Measurements from ENCODE around the gene DLG2. TPM values are rescaled to one million over a fixed set of nuclear protein-coding genes. Genes with fewer than 3 reads are reported as not detected.

DLG2 gene
- total and polyA plus RNA-seq, 2 of the 4 experiments (the other 2 are of a cell fraction), result 0.31 to 0.36 TPM

DNA sequence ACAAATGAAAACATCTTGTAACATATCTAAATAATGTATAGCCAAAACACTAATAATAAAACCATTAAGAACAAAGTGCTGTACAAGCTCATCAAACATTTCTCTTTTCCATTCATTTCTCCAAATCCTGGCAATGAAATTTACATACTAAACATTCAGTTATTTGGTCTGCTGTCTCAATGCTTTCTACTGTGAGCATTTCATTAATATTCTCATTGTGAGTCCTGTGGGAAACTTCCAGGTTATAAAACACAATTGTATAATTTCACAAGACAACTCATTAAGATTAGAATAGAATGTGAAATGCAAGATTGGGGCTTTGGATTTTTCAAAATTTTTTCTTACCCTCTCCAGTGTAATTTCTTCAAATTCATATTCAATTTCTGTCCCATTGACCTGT, 1464.0 kb downstream of the DLG2 start:
- Histone ChIP-seq H3K4me3 (ENCODE audit: insufficient read depth, low read depth, low read length) (no peak overlapping the region), H2AK9ac (replicated peaks; ENCODE audit: low read depth, low read length, poor library complexity) (no peak overlapping the region), H2BK20ac (ENCODE audit: low read depth, low read length) (no peak overlapping the region), H3K14ac (replicated peaks; ENCODE audit: low read depth, low read length) (no peak overlapping the region), H4K91ac (ENCODE audit: insufficient read depth, low read depth, low read length) (no peak overlapping the region), H2BK120ac (ENCODE audit: low read depth, low read length) (no peak overlapping the region), H4K8ac (ENCODE audit: low read depth in 2 of 2, low read length in 2 of 2) (no peak overlapping the region), H3K4me2 (ENCODE audit: low read depth, low read length) (no peak overlapping the region), H3K23ac (ENCODE audit: low read depth, low read length) (no peak overlapping the region), H3K18ac (ENCODE audit: low read depth, low read length) (no peak overlapping the region), H3K9me1 (ENCODE audit: insufficient read depth, low read length) (no peaks in the 10 kb centered on the region), H4K20me1 (ENCODE audit: insufficient read depth, low read length) (no peaks in the 10 kb centered on the region), H3K9ac (ENCODE audit: low read depth, low read length) (no peak overlapping the region), H3K9me3 (ENCODE audit: control insufficient read depth, insufficient read depth, low read length) (no peaks in the 10 kb centered on the region), H2AFZ (replicated peaks; ENCODE audit: low read length, poor library complexity) (no peak overlapping the region), H3K56ac (ENCODE audit: extremely low read depth, insufficient read depth, low read length) (no peak overlapping the region), H3K27me3 (ENCODE audit: control insufficient read depth, insufficient read depth, low read length) (no peaks in the 10 kb centered on the region), H3K27ac (ENCODE audit: insufficient read depth, low read length) (no peak overlapping the region), H3K36me3 (ENCODE audit: control insufficient read depth, insufficient read depth, low read length) (no peaks in the 10 kb centered on the region), H3K4me1 (ENCODE audit: control insufficient read depth, insufficient read depth, low read length) (no peaks in the 10 kb centered on the region), H2BK15ac (ENCODE audit: low read depth, low read length) (no peak overlapping the region), H2BK5ac (ENCODE audit: low read depth, low read length, poor library complexity, severe bottlenecking) (no peak overlapping the region), H2AK5ac (ENCODE audit: low read depth, low read length) (no peak overlapping the region), H3K4ac (ENCODE audit: low read depth, low read length) (no peak overlapping the region), H4K5ac (ENCODE audit: low read depth, low read length) (no peak overlapping the region), H3K79me1 (ENCODE audit: low read depth in 1 of 2, low read length in 2 of 2) (no peaks in the 10 kb centered on the region)
- in situ Hi-C loops (cut with MboI; ENCODE audit: low sequenced_read_pairs), result no loop called here
- dilution Hi-C loops (cut with HindIII; ENCODE audit: low sequenced_read_pairs, unreplicated experiment), result no loop called here
- DNase-seq, result no peak
- no peak for ATAC-seq (ENCODE audit: low read depth)
- TF ChIP-seq BHLHE40 (IDR thresholded peaks at IDR 0.05; ENCODE audit: low read depth, low read length), result no peak
- no TSS peak for BruUV-seq (replicated peaks)
- intact Hi-C loops (cut with micrococcal nuclease), result no loop called here
- CTCF ChIA-PET, result no interaction called here
- POLR2A ChIA-PET (ENCODE audit: unreplicated experiment), result no interaction called here

Measured in IMR-90 (cell line).